HUES64 (cell line): ENCODE data around the gene COPZ2.
"Not testable (repeated sequence)": the region's sequence is repeated elsewhere in the genome, so short reads cannot be mapped to it uniquely, and the experiment has no call there.

ENCODE experiments used
- H3K27ac ChIP-seq: 2 replicates; pipeline ENCODE4 v1.7.0; 2013; ENCODE audit warnings: low read depth, low read length, inconsistent platforms
- H3K27me3 ChIP-seq: 2 replicates; pipeline ENCODE4 v1.6.1; 2013; ENCODE audit warnings: mild to moderate bottlenecking, low read length; ENCODE audit not compliant: insufficient read depth
- H3K36me3 ChIP-seq: 2 replicates; pipeline ENCODE4 v1.6.1; 2013; ENCODE audit warnings: mild to moderate bottlenecking, low read length; ENCODE audit not compliant: insufficient read depth
- H3K4me1 ChIP-seq: 2 replicates; pipeline ENCODE4 v1.6.1; 2013; ENCODE audit warnings: mild to moderate bottlenecking, low read length, moderate library complexity; ENCODE audit not compliant: insufficient read depth
- H3K4me3 ChIP-seq: 2 replicates; pipeline ENCODE4 v1.5.1; 2013; ENCODE audit warnings: mild to moderate bottlenecking, low read length, moderate library complexity
- H3K9ac ChIP-seq: 2 replicates; pipeline ENCODE4 v1.6.1; 2013; ENCODE audit warnings: mild to moderate bottlenecking, low read depth, low read length
- H3K9me3 ChIP-seq: 2 replicates; pipeline ENCODE4 v1.6.1; 2013; ENCODE audit warnings: low read depth, low read length; ENCODE audit not compliant: insufficient read depth
- WGBS: fragments of 150-250, 120-280 bp; methylation state at CpG from one replicate; pipeline ENCODE4 v1.1.7; 2013; ENCODE audit warnings: missing lambda C conversion rate; 5-methylcytosine and 5-hydroxymethylcytosine counted together

The COPZ2 gene

GRCh38 chr17:48046296-48046695 lies 8.7 kb upstream of the COPZ2 start:
- Histone ChIP-seq H3K27me3 (no peaks in the 10 kb centered on the region), H3K4me3 (peak overlapping the region; percentile 83), H3K27ac (no peak overlapping the region), H3K9me3 (no peaks in the 10 kb centered on the region), H3K36me3 (peaks cover 10% of the 10 kb centered on the region), H3K9ac (no peak overlapping the region), H3K4me1 (peaks cover 17% of the 10 kb centered on the region)
- WGBS: 96% methylated on average over 7 of the region's 7 CpGs

- WGBS: 60% methylated on average over 8 of the region's 8 CpGs
- no peak overlapping the region for H3K27ac ChIP-seq
- no peak overlapping the region for H3K4me3 ChIP-seq
- H3K9ac ChIP-seq: no peak overlapping the region
- peaks cover 2% of the 10 kb centered on the region; the same call in 1 of the 2 replicates for H3K36me3 ChIP-seq
- no peaks in the 10 kb centered on the region; the same call in 1 of the 2 replicates for H3K27me3 ChIP-seq
- H3K4me1 ChIP-seq: peaks cover 11% of the 10 kb centered on the region
- H3K9me3 ChIP-seq: no peaks in the 10 kb centered on the region
Observed at GRCh38 chr17:48045316-48046001, 7.9 kb upstream of the COPZ2 start.

GRCh38 chr17:48044851-48045250 lies 7.3 kb upstream of the COPZ2 start:
- no peak overlapping the region for H3K4me3 ChIP-seq
- no peaks in the 10 kb centered on the region for H3K36me3 ChIP-seq
- 96% methylated on average over 4 of the region's 4 CpGs for WGBS
- peaks cover 10% of the 10 kb centered on the region; the same call in 1 of the 2 replicates for H3K4me1 ChIP-seq
- H3K27me3 ChIP-seq: no peaks in the 10 kb centered on the region; the same call in 1 of the 2 replicates
- H3K9ac ChIP-seq: no peak overlapping the region
- no peak overlapping the region for H3K27ac ChIP-seq
- H3K9me3 ChIP-seq: no peaks in the 10 kb centered on the region

- no peak overlapping the region for H3K27ac ChIP-seq
- H3K4me1 ChIP-seq: peaks cover 11% of the 10 kb centered on the region; the same call in 1 of the 2 replicates
- WGBS: 74% methylated on average over 2 of the region's 2 CpGs
- H3K9ac ChIP-seq: no peak overlapping the region
- H3K36me3 ChIP-seq: no peaks in the 10 kb centered on the region
- H3K27me3 ChIP-seq: peaks cover 14% of the 10 kb centered on the region
- no peaks in the 10 kb centered on the region for H3K9me3 ChIP-seq
- H3K4me3 ChIP-seq: no peak overlapping the region
Observed at GRCh38 chr17:48043176-48043575, 5.6 kb upstream of the COPZ2 start.

GRCh38 chr17:48038687-48039086 lies 1.1 kb upstream of the COPZ2 start:
- no peaks in the 10 kb centered on the region for H3K36me3 ChIP-seq
- H3K27ac ChIP-seq: no peak overlapping the region
- H3K4me3 ChIP-seq: no peak overlapping the region
- H3K9me3 ChIP-seq: no peaks in the 10 kb centered on the region
- H3K27me3 ChIP-seq: peaks cover 35% of the 10 kb centered on the region
- peaks cover 4% of the 10 kb centered on the region; the same call in 1 of the 2 replicates for H3K4me1 ChIP-seq
- 94% methylated on average over 2 of the region's 2 CpGs for WGBS
- no peak overlapping the region for H3K9ac ChIP-seq

- peaks cover 4% of the 10 kb centered on the region; the same call in 1 of the 2 replicates for H3K4me1 ChIP-seq
- 9% methylated on average over 19 of the region's 19 CpGs for WGBS
- no peak overlapping the region for H3K27ac ChIP-seq
- H3K36me3 ChIP-seq: no peaks in the 10 kb centered on the region
- H3K27me3 ChIP-seq: peaks cover 37% of the 10 kb centered on the region
- H3K9me3 ChIP-seq: no peaks in the 10 kb centered on the region
- peak overlapping the region; percentile 36 for H3K4me3 ChIP-seq
- H3K9ac ChIP-seq: no peak overlapping the region
Observed at GRCh38 chr17:48037838-48038323, 284 bp upstream of the COPZ2 start.

GRCh38 chr17:48036693-48037035 lies 933 bp downstream of the COPZ2 start:
- no peaks in the 10 kb centered on the region for H3K9me3 ChIP-seq

GRCh38 chr17:48034734-48035133 lies 2.9 kb downstream of the COPZ2 start:
- H3K27me3 ChIP-seq: peaks cover 37% of the 10 kb centered on the region
- H3K36me3 ChIP-seq, H3K4me1 ChIP-seq, H3K9me3 ChIP-seq, H3K4me3 ChIP-seq, H3K27ac ChIP-seq, H3K9ac ChIP-seq: not testable (repeated sequence)
- WGBS: 86% methylated on average over 11 of the region's 12 CpGs

More at GRCh38 chr17:48036693-48037035, 933 bp downstream of the COPZ2 start:
- H3K27me3 ChIP-seq: peaks cover 37% of the 10 kb centered on the region
- H3K36me3 ChIP-seq: no peaks in the 10 kb centered on the region
- H3K9ac ChIP-seq: no peak overlapping the region
- peaks cover 4% of the 10 kb centered on the region; the same call in 1 of the 2 replicates for H3K4me1 ChIP-seq
- H3K27ac ChIP-seq: no peak overlapping the region
- H3K4me3 ChIP-seq: peak overlapping the region; percentile 67
- 69% methylated on average over 6 of the region's 6 CpGs for WGBS

GRCh38 chr17:48031966-48032365 lies 5.6 kb downstream of the COPZ2 start:
- H3K9ac ChIP-seq: no peak overlapping the region

GRCh38 chr17:48030531-48030930 lies 7.1 kb downstream of the COPZ2 start:
- no peak overlapping the region for H3K27ac ChIP-seq

More at GRCh38 chr17:48031966-48032365, 5.6 kb downstream of the COPZ2 start:
- Histone ChIP-seq H3K4me3 (no peak overlapping the region), H3K9me3 (no peaks in the 10 kb centered on the region), H3K27ac (no peak overlapping the region), H3K27me3 (peaks cover 12% of the 10 kb centered on the region), H3K36me3 (no peaks in the 10 kb centered on the region), H3K4me1 (no peaks in the 10 kb centered on the region)
- 82% methylated on average over 6 of the region's 6 CpGs for WGBS

GRCh38 chr17:48028736-48029135 lies 8.9 kb downstream of the COPZ2 start:
- no peak overlapping the region for H3K4me3 ChIP-seq
- peaks cover 13% of the 10 kb centered on the region; the same call in 1 of the 2 replicates for H3K4me1 ChIP-seq
- H3K27me3 ChIP-seq: peaks cover 26% of the 10 kb centered on the region
- no peak overlapping the region for H3K27ac ChIP-seq
- no peaks in the 10 kb centered on the region for H3K9me3 ChIP-seq
- WGBS: 100% methylated on average over 1 of the region's 1 CpG
- H3K36me3 ChIP-seq: no peaks in the 10 kb centered on the region
- H3K9ac ChIP-seq: no peak overlapping the region

More at GRCh38 chr17:48030531-48030930, 7.1 kb downstream of the COPZ2 start:
- peaks cover 11% of the 10 kb centered on the region for H3K27me3 ChIP-seq
- H3K4me1 ChIP-seq: peaks cover 8% of the 10 kb centered on the region; the same call in 1 of the 2 replicates
- no peak overlapping the region for H3K4me3 ChIP-seq
- WGBS: 80% methylated on average over 5 of the region's 5 CpGs
- H3K9me3 ChIP-seq: no peaks in the 10 kb centered on the region
- H3K9ac ChIP-seq: no peak overlapping the region
- no peaks in the 10 kb centered on the region for H3K36me3 ChIP-seq
